Measurements from ENCODE around the gene CLDN10.

- TF ChIP-seq CTCF (IDR thresholded peaks at IDR 0.05): no peak
- no peak for TF ChIP-seq POLR2A (IDR thresholded peaks at IDR 0.05)
Observed at GRCh38 chr13:95530178-95530577, 22.3 kb upstream of the CLDN10 start.

Data from thyroid gland (tissue), 4 donors.